ENCODE measurements around the gene CARD6.

The CARD6 gene

GRCh38 chr5:40909723-40910122 is 68.6 kb downstream of the CARD6 start:
- TF ChIP-seq, protein P1, sequence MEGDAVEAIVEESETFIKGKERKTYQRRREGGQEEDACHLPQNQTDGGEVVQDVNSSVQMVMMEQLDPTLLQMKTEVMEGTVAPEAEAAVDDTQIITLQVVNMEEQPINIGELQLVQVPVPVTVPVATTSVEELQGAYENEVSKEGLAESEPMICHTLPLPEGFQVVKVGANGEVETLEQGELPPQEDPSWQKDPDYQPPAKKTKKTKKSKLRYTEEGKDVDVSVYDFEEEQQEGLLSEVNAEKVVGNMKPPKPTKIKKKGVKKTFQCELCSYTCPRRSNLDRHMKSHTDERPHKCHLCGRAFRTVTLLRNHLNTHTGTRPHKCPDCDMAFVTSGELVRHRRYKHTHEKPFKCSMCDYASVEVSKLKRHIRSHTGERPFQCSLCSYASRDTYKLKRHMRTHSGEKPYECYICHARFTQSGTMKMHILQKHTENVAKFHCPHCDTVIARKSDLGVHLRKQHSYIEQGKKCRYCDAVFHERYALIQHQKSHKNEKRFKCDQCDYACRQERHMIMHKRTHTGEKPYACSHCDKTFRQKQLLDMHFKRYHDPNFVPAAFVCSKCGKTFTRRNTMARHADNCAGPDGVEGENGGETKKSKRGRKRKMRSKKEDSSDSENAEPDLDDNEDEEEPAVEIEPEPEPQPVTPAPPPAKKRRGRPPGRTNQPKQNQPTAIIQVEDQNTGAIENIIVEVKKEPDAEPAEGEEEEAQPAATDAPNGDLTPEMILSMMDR (IDR thresholded peaks at IDR 0.05) = no peak
